Fibroblast of skin of left biceps (primary cell): ENCODE measurements around the gene MRAP.

Experiments
- DNase-seq, 2 experiments: peaks; one replicate each; pipeline ENCODE4 v3.0.0-alpha.2; 2013; ENCODE audit warnings: low read depth in 2 of 2

MRAP gene

GRCh38 chr21:32322676-32323075, 24.0 kb downstream of the MRAP start:
- DNase-seq, result no peak

- DNase-seq, result no peak
These were observed 27.1 kb downstream of the MRAP start for GRCh38 chr21:32325706-32326105.

- peak; percentile 36 to 44 for DNase-seq
These were observed 29.9 kb downstream of the MRAP start for GRCh38 chr21:32328595-32328994.

GRCh38 chr21:32329331-32329730, 30.7 kb downstream of the MRAP start:
- DNase-seq, result no peak

- no peak for DNase-seq
These were observed 31.1 kb downstream of the MRAP start for GRCh38 chr21:32329776-32330175.

GRCh38 chr21:32330784-32331311, 32.2 kb downstream of the MRAP start:
- no peak for DNase-seq

- no peak for DNase-seq
These were observed 33.0 kb downstream of the MRAP start for GRCh38 chr21:32331444-32332305.

GRCh38 chr21:32332463-32332951, 33.9 kb downstream of the MRAP start:
- no peak for DNase-seq

- no peak for DNase-seq
These were observed 35.5 kb downstream of the MRAP start for GRCh38 chr21:32333953-32334673.

GRCh38 chr21:32334980-32335531, 36.4 kb downstream of the MRAP start:
- DNase-seq, result no peak

- DNase-seq, result no peak
These were observed 37.2 kb downstream of the MRAP start for GRCh38 chr21:32335601-32336575.

- no peak for DNase-seq
These were observed 38.1 kb downstream of the MRAP start for GRCh38 chr21:32336711-32337110.

- no peak for DNase-seq
These were observed 38.6 kb downstream of the MRAP start for GRCh38 chr21:32337206-32337605.

- DNase-seq, result no peak
These were observed 39.7 kb downstream of the MRAP start for GRCh38 chr21:32338209-32338921.

- no peak for DNase-seq
These were observed 42.5 kb downstream of the MRAP start for GRCh38 chr21:32340863-32341848.

GRCh38 chr21:32346951-32347350, 48.3 kb downstream of the MRAP start:
- no peak for DNase-seq

- no peak for DNase-seq
These were observed 48.7 kb downstream of the MRAP start for GRCh38 chr21:32347351-32347750.

GRCh38 chr21:32347977-32348376, 49.3 kb downstream of the MRAP start:
- DNase-seq, result no peak

GRCh38 chr21:32348604-32349332, 50.1 kb downstream of the MRAP start:
- DNase-seq, result no peak
